ENCODE results near the gene CHST5. TPM values are rescaled to one million over a fixed set of nuclear protein-coding genes. Genes with fewer than 3 reads are reported as not detected.

CHST5 gene
- total RNA-seq, 2 experiments from 2014 or later = not detected

DNA sequence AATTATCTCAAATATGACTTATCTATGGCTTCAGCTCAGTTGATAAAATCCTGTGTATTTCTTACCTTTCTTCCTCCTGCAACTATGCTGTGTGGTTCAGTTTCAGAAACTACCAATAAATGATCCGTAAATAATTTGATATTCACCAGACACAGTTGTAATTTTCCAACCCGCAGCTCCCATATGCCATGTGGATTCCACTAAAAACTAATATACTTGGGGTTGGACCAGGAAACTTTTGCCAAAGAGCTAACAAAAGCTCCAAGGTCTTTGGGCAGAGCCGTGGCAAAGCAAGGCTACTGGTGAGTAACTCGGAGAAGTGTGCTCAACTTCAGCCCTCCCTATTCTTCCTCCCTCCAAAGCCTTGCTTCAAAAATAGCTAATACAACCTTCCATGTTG is 38.4 kb downstream of the CHST5 start:
- H3K36me3 Mint-ChIP-seq (ENCODE audit: low read depth) = no peaks in the 10 kb centered on the region
- ChIA-PET POLR2A (interaction anchor here (1.9 kb wide), 1 partner anchor 20 kb away, joined by 4 read pairs; no protein-coding TSS in a partner anchor), CTCF (interaction anchor here (1.1 kb wide), 1 partner anchor 26 kb away, joined by 3 read pairs; no protein-coding TSS in a partner anchor)
- H3K4me3 Mint-ChIP-seq = no peak overlapping the region
- no peak for DNase-seq
- Histone ChIP-seq H3K27me3 (ENCODE audit: control insufficient read depth in 1 of 2, insufficient read depth in 2 of 2, low read length in 2 of 2) (peaks cover 18 to 27% of the 10 kb centered on the region in 2 experiments), H3K27ac (ENCODE audit: low read depth in 1 of 2, low read length in 2 of 2) (no peak overlapping the region), H3K4me3 (ENCODE audit: low read length) (no peak overlapping the region), H3K9me3 (ENCODE audit: control insufficient read depth in 1 of 2, insufficient read depth in 1 of 2, low read length in 2 of 2) (peaks cover 0 to 7% of the 10 kb centered on the region in 2 experiments), H3K4me1 (ENCODE audit: insufficient read depth, low read length) (peaks cover 8% of the 10 kb centered on the region), H3K36me3 (ENCODE audit: insufficient read depth, low read length) (no peaks in the 10 kb centered on the region)
- intact Hi-C loops (cut with DNase I, micrococcal nuclease) = no loop called here
- peaks cover 9% of the 10 kb centered on the region for H3K4me1 Mint-ChIP-seq (ENCODE audit: low read depth)
- no peak for ATAC-seq (ENCODE audit: poor library complexity)
- H3K27me3 Mint-ChIP-seq = peaks cover 40% of the 10 kb centered on the region
- no peak overlapping the region for H3K27ac Mint-ChIP-seq
- no peaks in the 10 kb centered on the region for H3K9me3 Mint-ChIP-seq
- TF ChIP-seq, protein P1, sequence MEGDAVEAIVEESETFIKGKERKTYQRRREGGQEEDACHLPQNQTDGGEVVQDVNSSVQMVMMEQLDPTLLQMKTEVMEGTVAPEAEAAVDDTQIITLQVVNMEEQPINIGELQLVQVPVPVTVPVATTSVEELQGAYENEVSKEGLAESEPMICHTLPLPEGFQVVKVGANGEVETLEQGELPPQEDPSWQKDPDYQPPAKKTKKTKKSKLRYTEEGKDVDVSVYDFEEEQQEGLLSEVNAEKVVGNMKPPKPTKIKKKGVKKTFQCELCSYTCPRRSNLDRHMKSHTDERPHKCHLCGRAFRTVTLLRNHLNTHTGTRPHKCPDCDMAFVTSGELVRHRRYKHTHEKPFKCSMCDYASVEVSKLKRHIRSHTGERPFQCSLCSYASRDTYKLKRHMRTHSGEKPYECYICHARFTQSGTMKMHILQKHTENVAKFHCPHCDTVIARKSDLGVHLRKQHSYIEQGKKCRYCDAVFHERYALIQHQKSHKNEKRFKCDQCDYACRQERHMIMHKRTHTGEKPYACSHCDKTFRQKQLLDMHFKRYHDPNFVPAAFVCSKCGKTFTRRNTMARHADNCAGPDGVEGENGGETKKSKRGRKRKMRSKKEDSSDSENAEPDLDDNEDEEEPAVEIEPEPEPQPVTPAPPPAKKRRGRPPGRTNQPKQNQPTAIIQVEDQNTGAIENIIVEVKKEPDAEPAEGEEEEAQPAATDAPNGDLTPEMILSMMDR (IDR thresholded peaks at IDR 0.05) = no peak

DNA sequence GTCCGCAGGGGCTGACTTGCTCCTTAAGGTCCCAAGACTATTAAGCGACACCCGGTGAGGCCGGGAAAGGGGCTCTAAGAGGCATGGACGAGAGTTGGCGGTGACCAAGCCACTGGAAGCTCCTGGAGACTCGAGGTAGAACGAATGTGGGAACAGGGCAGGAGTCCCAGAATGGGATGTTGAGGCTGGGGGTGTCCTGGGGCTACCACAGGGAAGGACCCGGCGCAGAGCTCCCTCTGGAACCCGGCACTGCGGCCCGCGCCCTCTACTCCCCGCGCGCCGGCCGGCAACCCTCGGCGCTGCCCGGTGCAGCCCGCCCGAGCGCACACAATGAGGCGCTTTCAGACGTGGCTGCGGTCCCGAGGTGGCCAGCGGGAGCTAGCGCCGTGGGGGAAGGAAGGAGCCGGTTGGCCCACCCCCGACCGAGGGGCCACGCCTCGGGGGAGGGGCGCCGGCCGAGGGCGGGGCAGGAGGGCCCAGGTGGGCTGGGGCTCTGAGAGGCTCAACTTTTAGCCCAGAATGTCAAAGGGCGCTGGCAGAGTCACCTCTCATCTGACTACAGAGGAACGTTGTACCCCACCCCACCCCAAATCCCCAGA is 40.7 kb downstream of the CHST5 start, which contains the start of gene CHST6:
TSS of gene CHST6 (minus strand) at position 366 of the 599 bp plus-strand sequence. CDS start 15,613 bp downstream, outside the sequence.
- H3K9me3 ChIP-seq (ENCODE audit: control insufficient read depth in 1 of 2, insufficient read depth in 1 of 2, low read length in 2 of 2) = peaks cover 0 to 7% of the 10 kb centered on the region in 2 experiments
- H3K4me3 Mint-ChIP-seq = peak within 1 kb of the TSS; percentile 68
- peaks cover 22 to 29% of the 10 kb centered on the region in 2 experiments for H3K27me3 ChIP-seq (ENCODE audit: control insufficient read depth in 1 of 2, insufficient read depth in 2 of 2, low read length in 2 of 2)
- peaks cover 9% of the 10 kb centered on the region for H3K4me1 Mint-ChIP-seq (ENCODE audit: low read depth)
- TF ChIP-seq, protein P1 (IDR thresholded peaks at IDR 0.05) = no peak
- no peaks in the 10 kb centered on the region for H3K36me3 Mint-ChIP-seq (ENCODE audit: low read depth)
- DNase-seq (peak in 4 of 14 experiments; percentile 6 to 36 (median 20)), ATAC-seq (ENCODE audit: poor library complexity) (peak; percentile 39)
- H3K4me3 ChIP-seq (ENCODE audit: low read length) = peak within 1 kb of the TSS; percentile 12
- H3K27me3 Mint-ChIP-seq = peaks cover 45% of the 10 kb centered on the region
- H3K36me3 ChIP-seq (ENCODE audit: insufficient read depth, low read length) = no peaks in the 10 kb centered on the region
- ChIA-PET POLR2A (interaction anchor here (0.6 to 1.5 kb wide), 2 partner anchors 22 to 31 kb away, joined by 3 to 4 read pairs; no protein-coding TSS in a partner anchor), CTCF (no interaction called here)
- peaks cover 8% of the 10 kb centered on the region for H3K4me1 ChIP-seq (ENCODE audit: insufficient read depth, low read length)
- no peaks in the 10 kb centered on the region for H3K9me3 Mint-ChIP-seq
- no peak within 1 kb of the TSS for H3K27ac ChIP-seq (ENCODE audit: low read depth in 1 of 2, low read length in 2 of 2)
- H3K27ac Mint-ChIP-seq = no peak within 1 kb of the TSS
- intact Hi-C loops (cut with DNase I, micrococcal nuclease) = no loop called here

DNA sequence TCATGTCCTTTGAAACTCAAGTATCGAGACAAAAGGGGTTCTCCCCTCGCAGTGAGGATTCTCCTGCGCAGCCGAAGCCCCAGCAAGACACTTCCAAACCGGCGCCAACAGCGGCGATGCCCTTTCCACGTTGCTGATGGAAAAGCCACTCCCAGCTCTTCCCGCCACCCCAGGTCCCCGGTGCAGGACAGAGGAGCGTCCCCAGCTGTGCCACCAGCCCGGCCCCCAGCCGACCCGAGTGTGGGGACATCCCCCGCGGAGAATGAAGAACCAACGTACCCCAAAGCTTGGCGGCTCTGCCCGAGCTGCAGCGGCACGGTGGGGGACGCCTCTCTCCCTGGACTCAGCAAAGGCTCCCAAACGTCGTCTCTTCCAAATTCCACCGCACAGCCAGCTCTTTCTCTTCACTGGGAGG is 41.2 kb downstream of the CHST5 start:
- H3K27me3 ChIP-seq (ENCODE audit: control insufficient read depth in 1 of 2, insufficient read depth in 2 of 2, low read length in 2 of 2) = peaks cover 22 to 29% of the 10 kb centered on the region in 2 experiments
- Mint-ChIP-seq H3K4me3 (peak overlapping the region; percentile 68), H3K27me3 (peaks cover 45% of the 10 kb centered on the region), H3K36me3 (ENCODE audit: low read depth) (no peaks in the 10 kb centered on the region), H3K9me3 (no peaks in the 10 kb centered on the region), H3K27ac (no peak overlapping the region), H3K4me1 (ENCODE audit: low read depth) (peaks cover 9% of the 10 kb centered on the region)
- ChIA-PET POLR2A (interaction anchor here (0.6 to 1.5 kb wide), 2 partner anchors 23 to 31 kb away, joined by 3 to 4 read pairs; no protein-coding TSS in a partner anchor), CTCF (no interaction called here)
- peak overlapping the region; percentile 12 for H3K4me3 ChIP-seq (ENCODE audit: low read length)
- no peaks in the 10 kb centered on the region for H3K36me3 ChIP-seq (ENCODE audit: insufficient read depth, low read length)
- peaks cover 0 to 7% of the 10 kb centered on the region in 2 experiments for H3K9me3 ChIP-seq (ENCODE audit: control insufficient read depth in 1 of 2, insufficient read depth in 1 of 2, low read length in 2 of 2)
- ATAC-seq (ENCODE audit: poor library complexity) (no peak), DNase-seq (no peak)
- peaks cover 8% of the 10 kb centered on the region for H3K4me1 ChIP-seq (ENCODE audit: insufficient read depth, low read length)
- no peak overlapping the region for H3K27ac ChIP-seq (ENCODE audit: low read depth in 1 of 2, low read length in 2 of 2)
- intact Hi-C loops (cut with DNase I, micrococcal nuclease) = no loop called here
- TF ChIP-seq, protein P1 (IDR thresholded peaks at IDR 0.05) = no peak
